NCI-H1105 treated with DMSO at 0.1 percent for 48 hours (cell line): Measurements from ENCODE around the gene NFATC2IP.
"Not testable (repeated sequence)": the region's sequence is repeated elsewhere in the genome, so short reads cannot be mapped to it uniquely, and the experiment has no call there.

Source experiments
- DNase-seq: peaks from one replicate; lab custom pipeline; 2025; lab: John Stamatoyannopoulos, UW

The NFATC2IP gene

DNA sequence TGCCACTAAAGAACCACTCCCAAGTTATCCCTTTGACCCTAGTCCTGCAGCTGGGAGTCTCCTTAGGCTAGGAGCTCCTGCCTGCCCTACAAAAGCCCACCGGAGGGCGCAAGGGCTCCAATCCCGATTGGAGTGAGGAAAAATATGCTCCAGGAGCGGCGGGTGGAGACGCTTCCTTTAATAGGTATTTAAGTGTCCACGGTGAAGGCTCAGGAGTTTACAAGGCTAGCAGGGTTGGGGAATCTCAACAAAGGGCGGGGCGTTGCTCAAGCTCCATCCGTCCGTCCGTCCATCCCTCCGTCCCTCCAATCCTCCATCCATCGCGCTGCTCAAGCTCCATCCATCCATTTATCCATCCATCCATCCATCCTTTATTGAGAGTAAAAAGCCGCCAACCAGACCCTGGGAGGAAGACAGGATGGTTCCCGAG is 23.3 kb downstream of the NFATC2IP start:
- DNase-seq: peak; percentile 65

- peak; percentile 92 for DNase-seq
Observed at GRCh38 chr16:28974437-28975157, 23.9 kb downstream of the NFATC2IP start, which contains the start of gene SPNS1. Gene SPNS1, plus strand, starts transcription at chr16:28974778. Its CDS starts 374 bp downstream, at chr16:28975152.

- no peak for DNase-seq
Observed at GRCh38 chr16:28975158-28975599, 24.4 kb downstream of the NFATC2IP start.

GRCh38 chr16:28977703-28978662 is 27.2 kb downstream of the NFATC2IP start:
- DNase-seq: peak; percentile 33

- not testable (repeated sequence) for DNase-seq
Observed at GRCh38 chr16:28980330-28980729, 29.6 kb downstream of the NFATC2IP start.

DNA sequence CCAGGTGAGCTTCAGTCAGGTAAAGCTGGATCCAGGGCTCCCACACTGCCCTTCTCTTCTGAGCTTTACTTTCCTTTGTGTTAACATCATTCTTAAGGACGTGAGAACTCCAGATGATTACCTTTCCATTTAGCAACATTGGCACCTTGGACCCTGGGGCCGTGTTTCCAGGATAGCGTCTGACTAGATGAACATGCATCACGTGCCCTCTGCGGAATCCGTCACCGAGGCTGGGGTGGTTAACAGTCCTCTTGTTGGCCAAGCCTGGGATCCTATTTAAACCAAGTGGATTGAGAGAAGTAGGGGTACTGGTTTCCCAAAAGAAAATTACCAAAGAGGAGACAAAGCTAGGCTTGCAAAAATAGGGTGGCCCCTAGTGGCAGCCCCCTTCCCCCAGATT is 30.2 kb downstream of the NFATC2IP start:
- DNase-seq: no peak

- no peak for DNase-seq
Observed at GRCh38 chr16:28981517-28981916, 30.8 kb downstream of the NFATC2IP start.

DNA sequence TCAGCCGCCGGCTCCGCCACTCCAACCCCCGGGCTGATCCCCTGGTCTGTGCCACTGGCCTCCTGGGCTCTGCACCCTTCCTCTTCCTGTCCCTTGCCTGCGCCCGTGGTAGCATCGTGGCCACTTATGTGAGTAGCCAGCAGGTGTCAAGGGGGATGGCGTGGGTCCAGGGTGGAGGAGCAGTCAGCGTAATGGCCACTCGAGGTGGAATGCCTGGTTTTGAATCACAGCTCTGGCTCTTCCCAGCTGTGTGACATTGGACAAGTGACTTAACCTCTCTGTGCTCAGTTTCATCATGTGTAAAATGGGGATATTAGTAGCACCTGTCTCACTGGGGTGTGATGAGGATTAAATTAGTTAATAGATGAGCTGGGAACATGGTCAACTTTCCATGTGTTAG is 31.7 kb downstream of the NFATC2IP start:
- no peak for DNase-seq

DNA sequence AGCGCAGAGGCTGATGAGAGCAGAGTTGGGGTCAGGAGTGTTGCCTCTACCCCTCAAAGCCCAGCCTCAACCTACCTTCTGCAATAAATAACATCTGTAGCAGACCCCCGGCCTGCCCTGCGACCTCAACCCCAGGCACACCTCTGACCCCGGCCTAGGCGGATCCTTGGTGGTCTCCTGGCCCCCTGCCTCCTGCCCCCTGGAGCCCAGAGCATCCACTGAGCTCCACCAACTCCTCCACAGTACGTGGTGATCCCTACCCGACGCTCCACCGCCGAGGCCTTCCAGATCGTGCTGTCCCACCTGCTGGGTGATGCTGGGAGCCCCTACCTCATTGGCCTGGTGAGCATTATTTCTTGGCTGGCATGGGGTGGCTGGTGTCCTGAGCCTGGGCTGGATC is 32.2 kb downstream of the NFATC2IP start:
- no peak for DNase-seq

GRCh38 chr16:28983644-28984043 is 32.9 kb downstream of the NFATC2IP start:
- DNase-seq: no peak

- DNase-seq: peak; percentile 5
Observed at GRCh38 chr16:28984091-28984490, 33.4 kb downstream of the NFATC2IP start.

DNA sequence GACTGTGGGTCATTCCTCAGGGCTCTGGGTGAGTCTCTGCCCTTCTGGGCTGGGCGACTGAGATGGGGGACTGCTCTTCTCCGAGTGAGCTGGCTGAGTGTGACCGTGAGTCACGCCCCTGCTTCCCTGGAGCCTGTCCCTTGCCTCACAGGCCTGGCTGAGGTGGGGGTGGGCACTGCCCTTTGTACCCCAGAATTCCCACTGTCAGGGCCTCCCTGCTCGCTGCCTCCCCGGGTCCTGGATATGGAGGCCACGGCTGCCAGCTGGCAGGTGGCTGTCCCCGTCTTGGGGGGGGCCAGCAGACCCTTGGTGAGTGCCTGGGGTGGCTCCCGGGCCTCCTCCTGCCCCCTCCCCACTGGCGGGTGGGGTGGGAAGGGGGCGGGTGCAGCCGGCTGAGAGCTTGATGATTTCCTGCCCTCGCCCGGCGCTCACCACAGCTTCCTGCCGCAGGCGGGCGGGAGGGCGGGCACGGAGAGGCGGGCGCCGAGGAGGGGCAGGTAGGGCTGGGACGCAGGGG is 33.9 kb downstream of the NFATC2IP start, which contains the start of gene LAT:
TSS of gene LAT (plus strand) at position 434 of the 517 bp plus-strand sequence. CDS start 366 bp downstream, outside the sequence.
- peak; percentile 35 for DNase-seq

GRCh38 chr16:28985211-28986041 is 34.7 kb downstream of the NFATC2IP start:
- DNase-seq: no peak

DNA sequence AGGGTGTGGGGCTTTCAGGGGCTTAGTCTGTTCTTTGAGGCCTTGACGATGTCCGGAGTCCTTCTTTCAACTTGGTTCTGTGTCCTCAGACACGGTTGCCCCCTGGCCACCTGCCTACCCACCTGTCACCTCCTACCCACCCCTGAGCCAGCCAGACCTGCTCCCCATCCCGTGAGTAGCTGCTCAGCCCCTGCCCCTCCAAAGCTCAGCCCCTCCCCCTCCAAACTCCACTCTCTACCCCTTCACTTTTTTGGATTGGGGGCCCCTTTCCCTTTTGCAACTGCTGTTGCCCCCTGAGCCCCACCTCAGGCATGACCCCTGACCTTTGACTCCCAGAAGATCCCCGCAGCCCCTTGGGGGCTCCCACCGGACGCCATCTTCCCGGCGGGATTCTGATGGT is 35.3 kb downstream of the NFATC2IP start:
- no peak for DNase-seq

DNA sequence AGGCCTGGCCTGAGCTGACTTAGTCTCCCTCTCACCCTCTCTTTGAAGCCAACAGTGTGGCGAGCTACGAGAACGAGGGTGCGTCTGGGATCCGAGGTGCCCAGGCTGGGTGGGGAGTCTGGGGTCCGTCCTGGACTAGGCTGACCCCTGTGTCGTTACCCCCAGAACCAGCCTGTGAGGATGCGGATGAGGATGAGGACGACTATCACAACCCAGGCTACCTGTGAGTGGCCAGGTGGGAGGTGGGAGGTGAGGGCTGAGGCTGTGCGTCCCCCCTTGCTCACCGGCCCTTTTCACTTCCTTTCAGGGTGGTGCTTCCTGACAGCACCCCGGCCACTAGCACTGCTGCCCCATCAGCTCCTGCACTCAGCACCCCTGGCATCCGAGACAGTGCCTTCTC is 35.8 kb downstream of the NFATC2IP start:
- DNase-seq: no peak

DNA sequence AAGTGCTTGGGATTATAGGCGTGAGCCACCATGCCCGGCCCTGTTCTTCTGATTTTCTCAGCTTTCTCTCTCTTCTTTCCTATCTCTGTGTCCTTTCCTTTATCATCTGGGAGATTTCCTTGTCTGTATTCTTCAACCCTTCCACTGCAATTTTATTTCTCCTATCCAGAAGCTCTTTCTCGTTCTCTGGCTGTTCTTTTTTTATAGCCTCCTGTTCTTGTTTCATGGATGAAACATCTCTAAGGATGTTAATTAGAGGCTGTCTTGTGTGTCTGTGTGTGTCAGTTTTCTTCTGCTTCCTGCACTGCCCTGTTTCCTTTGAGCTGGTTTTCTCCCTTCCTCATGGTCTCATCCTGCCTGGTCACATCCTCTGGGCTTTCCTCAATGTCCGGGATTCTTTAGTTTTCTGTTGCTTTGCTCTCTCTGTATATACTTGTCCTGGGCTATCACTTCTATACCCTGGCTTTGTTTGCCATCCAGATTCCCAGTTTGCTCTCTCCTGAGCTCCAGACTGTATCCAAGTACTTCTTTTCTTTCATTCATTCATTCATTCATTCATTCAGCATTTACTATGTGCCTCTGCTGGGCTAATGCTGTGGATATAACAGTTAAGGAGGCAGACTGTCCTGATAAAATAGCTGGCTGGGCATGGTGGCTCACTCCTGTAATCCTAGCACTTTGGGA is 36.6 kb downstream of the NFATC2IP start:
- DNase-seq: no peak

- no peak for DNase-seq
Observed at GRCh38 chr16:28989363-28989762, 38.6 kb downstream of the NFATC2IP start.

DNA sequence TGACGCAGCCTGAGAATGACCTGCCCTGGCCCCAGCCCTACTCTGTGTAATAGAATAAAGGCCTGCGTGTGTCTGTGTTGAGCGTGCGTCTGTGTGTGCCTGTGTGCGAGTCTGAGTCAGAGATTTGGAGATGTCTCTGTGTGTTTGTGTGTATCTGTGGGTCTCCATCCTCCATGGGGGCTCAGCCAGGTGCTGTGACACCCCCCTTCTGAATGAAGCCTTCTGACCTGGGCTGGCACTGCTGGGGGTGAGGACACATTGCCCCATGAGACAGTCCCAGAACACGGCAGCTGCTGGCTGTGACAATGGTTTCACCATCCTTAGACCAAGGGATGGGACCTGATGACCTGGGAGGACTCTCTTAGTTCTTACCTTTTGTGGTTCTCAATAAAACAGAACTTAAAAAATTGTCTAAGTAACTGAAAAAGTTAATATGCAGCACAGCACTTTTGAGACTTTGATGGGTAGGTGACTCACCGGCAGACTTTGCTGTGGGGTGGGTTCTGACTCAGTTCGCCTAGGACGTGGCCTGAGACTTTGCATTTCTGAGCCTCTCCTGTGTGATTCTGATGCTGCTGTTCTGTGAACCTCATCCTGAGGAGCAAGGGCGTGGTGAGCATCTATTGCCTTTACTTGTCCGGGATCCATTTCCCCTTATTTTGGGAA is 39.8 kb downstream of the NFATC2IP start:
- DNase-seq: no peak

DNA sequence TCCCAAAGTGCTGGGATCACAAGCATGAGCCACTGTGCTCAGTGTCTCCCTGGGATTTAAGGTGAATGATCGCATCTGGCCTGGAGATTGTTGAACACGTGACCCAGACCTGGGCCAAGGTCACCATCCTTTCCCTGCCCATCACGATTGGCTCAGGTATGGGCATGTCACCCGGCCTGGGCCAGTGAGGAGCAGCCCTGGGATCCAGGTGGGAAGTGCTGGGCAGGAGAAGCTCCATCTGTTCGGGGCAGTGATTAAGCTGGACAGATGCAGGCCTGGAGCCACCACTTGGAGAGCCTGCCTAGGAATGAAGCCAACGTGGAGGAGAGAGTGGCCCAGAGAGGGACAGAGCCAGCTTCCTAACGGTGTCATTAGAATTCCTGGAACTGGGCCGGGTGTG is 41.0 kb downstream of the NFATC2IP start:
- DNase-seq: no peak

DNA sequence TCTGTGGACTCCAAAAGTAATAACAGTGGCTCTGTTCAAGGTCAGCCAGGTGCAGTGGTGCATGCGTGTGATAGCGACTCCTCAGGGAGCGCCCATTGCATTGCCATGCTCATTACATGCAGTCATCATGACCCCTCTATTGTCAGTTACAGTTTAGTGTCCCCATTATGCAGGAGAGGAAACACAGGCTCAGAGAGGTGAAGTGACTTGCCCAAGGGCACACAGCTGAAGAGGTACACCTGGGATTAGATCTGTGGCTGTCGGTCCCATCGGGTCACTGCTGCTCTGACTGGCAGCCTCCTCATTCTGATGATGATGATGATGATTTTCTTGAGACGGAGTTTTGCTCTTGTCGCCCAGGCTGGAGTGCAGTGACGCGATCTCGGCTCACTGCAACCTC is 41.8 kb downstream of the NFATC2IP start:
- DNase-seq: no peak
